Esophagus (tissue), 2 donors: ENCODE results near the gene CELA3B. TPM values are rescaled to one million over a fixed set of nuclear protein-coding genes. Genes with fewer than 3 reads are reported as not detected.
"Not testable (repeated sequence)": the region's sequence is repeated elsewhere in the genome, so short reads cannot be mapped to it uniquely, and the experiment has no call there.

Experiments
- H3K27ac ChIP-seq, 2 donors: one replicate each; pipeline ENCODE4 v1.5.1; 2013; ENCODE audit warnings: low read depth in 2 of 2, mild to moderate bottlenecking in 2 of 2, inconsistent platforms in 1 of 2, low read length in 1 of 2, moderate library complexity in 1 of 2
- H3K27me3 ChIP-seq, 2 donors: one replicate each; pipeline ENCODE4 v1.6.1; 2013; ENCODE audit warnings: low read length in 2 of 2, control low read depth in 1 of 2, mild to moderate bottlenecking in 1 of 2; ENCODE audit not compliant: insufficient read depth in 2 of 2, control insufficient read depth in 1 of 2
- H3K36me3 ChIP-seq, 2 donors: one replicate each; pipeline ENCODE4 v1.6.1; 2013; ENCODE audit warnings: low read length in 1 of 2; ENCODE audit not compliant: control insufficient read depth in 2 of 2, insufficient read depth in 2 of 2
- H3K4me1 ChIP-seq, 2 donors: one replicate each; pipeline ENCODE4 v1.6.1; 2013; ENCODE audit warnings: low read length in 1 of 2; ENCODE audit not compliant: control insufficient read depth in 2 of 2, insufficient read depth in 2 of 2
- H3K4me3 ChIP-seq, 2 donors: one replicate each; pipeline ENCODE4 v1.5.1; 2013; ENCODE audit warnings: low read length in 2 of 2, mild to moderate bottlenecking in 2 of 2, low read depth in 1 of 2, moderate library complexity in 1 of 2
- H3K9me3 ChIP-seq, 2 donors: one replicate each; pipeline ENCODE4 v1.6.1; 2013; ENCODE audit warnings: mild to moderate bottlenecking in 2 of 2, low read depth in 1 of 2, low read length in 1 of 2, moderate library complexity in 1 of 2; ENCODE audit not compliant: control insufficient read depth in 2 of 2, insufficient read depth in 1 of 2
- WGBS, 2 donors: extraction: QIAGEN DNeasy Blood & Tissue Kit; methylation state at CpG; one replicate each; pipeline ENCODE4 v1.1.7; 2013; 5-methylcytosine and 5-hydroxymethylcytosine counted together
- polyA plus RNA-seq, 2 donors: library from polyadenylated mRNA; stranded (reverse); fragments of 200-250 nt; gene quantifications; one replicate each; pipeline ENCODE4 v1.2.3, GENCODE V29; 2013
- donor health status: healthy with polysubstance abuse.
- donor health status: Bipolar disorder and iron deficiency.

CELA3B gene
- polyA plus RNA-seq, 2 donors = 0.18 to 1.1 TPM

DNA sequence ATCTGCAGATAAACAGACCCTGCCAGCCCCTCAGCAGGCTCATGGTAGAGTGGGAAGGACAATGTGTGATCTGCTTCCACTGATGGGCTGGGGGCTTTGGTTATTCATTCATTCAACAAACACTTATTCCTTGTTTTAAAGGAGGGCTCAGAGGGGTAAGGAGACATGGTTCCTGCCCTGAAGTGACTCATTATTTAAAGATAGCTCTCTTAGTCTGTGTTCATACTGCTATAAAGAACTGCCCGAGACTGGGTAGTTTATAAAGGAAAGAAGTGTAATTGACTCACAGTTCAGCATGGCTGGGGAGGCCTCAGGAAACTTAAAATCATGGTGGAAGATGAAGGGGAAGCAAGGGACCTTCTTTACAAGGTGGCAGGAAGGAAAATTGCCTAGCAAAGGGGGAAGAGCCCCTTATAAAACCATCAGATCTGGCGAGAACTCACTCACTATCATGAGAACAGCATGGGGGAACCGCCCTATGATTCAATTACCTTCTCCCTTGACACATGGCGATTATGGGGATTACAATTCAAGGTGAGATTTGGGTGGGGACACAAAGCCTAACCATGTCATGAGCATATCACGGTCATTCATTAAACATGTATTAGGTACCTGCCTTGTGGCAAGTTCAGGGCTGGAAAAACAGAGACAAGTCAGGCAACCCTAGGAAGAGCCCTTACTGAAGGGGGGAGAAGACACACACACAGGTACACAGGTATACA, 13.0 kb downstream of the CELA3B start:
- H3K27ac ChIP-seq, H3K4me3 ChIP-seq, H3K9me3 ChIP-seq, H3K27me3 ChIP-seq, H3K36me3 ChIP-seq, H3K4me1 ChIP-seq: not testable (repeated sequence)
- 33 to 64% methylated on average over 2 of the region's 5 CpGs for WGBS, 2 donors

DNA sequence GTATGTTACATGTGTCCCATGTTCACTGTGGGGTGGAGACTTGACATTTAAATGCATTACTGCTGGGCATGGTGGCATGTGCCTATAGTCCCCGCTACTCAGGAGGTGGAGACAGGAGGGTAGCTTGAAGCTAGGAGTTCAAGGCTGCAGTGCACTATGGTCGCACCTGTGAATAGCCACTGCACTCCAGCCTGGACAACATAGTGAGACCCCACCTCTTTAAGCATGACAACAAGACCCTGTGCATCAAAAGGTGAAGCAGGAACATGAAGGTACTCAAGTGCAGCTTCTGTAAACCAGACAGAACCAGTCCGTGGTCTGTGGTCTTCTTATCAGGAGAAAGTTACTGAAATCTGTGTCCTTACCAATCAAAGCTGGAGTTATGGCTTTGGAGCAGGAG, 15.4 kb downstream of the CELA3B start:
- H3K36me3 ChIP-seq, H3K4me3 ChIP-seq, H3K27me3 ChIP-seq, H3K9me3 ChIP-seq, H3K4me1 ChIP-seq, H3K27ac ChIP-seq: not testable (repeated sequence)
- WGBS, 2 donors = 79 to 85% methylated on average over 2 to 3 of the region's 3 CpGs

DNA sequence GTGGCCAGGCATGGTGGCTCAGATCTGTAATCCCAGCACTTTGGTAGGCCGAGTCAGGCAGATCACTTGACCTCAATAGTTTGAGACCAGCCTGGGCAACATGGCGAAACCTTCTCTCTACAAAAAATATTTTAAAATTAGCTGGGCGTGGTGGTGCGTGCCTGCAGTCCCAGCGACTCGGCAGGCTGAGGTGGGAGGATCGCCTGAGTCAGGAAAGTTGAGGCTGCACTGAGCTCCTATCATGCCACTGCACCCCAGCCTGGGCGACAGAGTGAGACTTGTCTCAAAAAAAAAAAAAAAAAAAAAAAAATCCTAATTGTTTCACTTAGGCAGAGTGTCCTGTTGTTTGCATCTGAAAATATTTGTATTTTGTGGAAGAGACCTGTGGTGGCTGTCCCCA, 17.9 kb downstream of the CELA3B start:
- not testable (repeated sequence) for H3K4me1 ChIP-seq, H3K4me3 ChIP-seq, H3K9me3 ChIP-seq, H3K27ac ChIP-seq, H3K36me3 ChIP-seq, H3K27me3 ChIP-seq
- 89 to 90% methylated on average over 8 of the region's 8 CpGs for WGBS, 2 donors

DNA sequence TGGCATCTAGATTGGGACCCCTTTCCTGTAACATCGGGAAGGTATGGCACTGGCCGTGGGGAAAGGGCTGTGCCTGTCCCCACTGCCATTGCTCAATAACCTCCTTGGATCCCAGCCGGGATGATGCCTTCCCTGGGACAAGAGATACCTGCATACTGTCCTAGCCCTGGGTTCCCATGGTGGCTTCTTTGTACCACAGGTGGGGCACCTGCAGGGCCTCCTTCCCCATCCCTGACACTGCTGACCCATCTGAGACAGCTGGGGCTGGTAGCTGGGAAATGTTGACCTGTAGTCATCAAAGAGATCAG, 19.8 kb downstream of the CELA3B start:
- not testable (repeated sequence) for H3K4me1 ChIP-seq, H3K27me3 ChIP-seq, H3K4me3 ChIP-seq, H3K27ac ChIP-seq, H3K9me3 ChIP-seq, H3K36me3 ChIP-seq
- WGBS, 2 donors = 77 to 83% methylated on average over 3 of the region's 3 CpGs

DNA sequence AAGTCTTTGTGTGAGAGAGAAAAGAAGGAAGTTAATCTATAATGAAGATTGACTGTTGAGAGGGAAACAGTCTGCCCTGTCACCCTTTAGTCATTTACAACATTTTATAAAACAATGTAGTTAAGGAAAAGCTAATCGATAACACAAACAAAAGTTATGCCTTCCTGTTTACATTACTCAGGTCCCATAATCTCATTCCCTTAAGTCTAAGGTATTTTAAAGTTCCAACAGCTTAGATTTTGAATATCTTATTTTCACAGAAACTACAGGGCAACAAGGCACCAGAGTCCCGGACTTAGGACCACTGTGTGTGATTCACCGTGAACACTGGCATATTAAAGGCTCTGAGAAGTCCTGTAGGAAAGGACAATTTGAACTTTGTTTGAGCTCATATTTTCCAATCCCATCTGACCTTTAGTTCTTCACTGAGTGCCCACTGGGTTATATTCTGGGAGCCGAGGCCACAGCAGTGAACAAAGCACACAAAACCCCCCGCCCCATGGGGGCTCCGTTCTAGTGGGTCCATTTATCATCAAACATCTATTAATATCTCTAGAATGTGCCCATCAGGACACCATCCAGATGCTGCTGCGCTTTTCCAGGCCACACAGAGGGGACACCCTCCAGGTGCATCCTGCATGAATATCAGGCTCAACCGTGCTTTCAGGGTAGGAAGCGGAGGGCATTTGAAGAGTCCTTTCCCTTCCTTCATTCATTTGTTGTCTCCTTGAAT, 21.2 kb downstream of the CELA3B start:
- WGBS, 2 donors = 46 to 63% methylated on average over 9 of the region's 9 CpGs
- H3K36me3 ChIP-seq, H3K27ac ChIP-seq, H3K4me3 ChIP-seq, H3K4me1 ChIP-seq, H3K9me3 ChIP-seq, H3K27me3 ChIP-seq: not testable (repeated sequence)

DNA sequence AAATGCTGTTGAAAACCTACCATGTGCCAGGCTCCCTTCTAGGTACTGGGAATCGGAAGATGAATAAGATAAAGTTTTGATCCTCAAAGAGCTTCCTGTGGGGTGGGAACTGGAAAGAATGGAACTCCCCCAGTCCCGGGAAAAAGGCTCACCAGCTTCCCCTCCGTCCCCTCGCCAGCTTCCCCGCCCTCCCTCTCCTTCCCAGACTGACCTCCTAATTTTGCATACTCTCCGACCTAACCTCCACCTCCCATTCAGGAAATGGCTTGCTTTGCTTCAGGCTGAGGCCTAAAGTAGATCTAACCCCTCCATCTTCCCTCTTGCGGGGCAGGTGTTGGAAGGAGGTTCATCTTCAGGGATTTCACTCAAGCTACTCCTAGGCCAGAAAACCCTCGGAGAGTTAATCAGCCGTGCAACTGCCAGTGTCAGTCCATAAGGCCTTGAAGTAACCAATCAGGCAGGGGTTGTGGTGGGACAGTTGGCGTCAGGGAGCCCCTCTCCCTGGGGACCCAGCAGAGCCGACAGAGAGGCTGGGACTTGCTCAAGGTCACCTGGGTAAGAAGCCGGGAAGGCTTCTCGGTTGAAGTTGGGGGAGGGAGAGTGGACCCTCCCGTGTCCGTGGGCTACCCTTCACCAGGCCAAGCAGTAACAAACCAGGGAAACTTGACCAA, 21.9 kb downstream of the CELA3B start:
- not testable (repeated sequence) for H3K27me3 ChIP-seq, H3K4me3 ChIP-seq, H3K36me3 ChIP-seq, H3K4me1 ChIP-seq, H3K27ac ChIP-seq, H3K9me3 ChIP-seq
- WGBS, 2 donors = 68 to 78% methylated on average over 14 to 15 of the region's 15 CpGs

DNA sequence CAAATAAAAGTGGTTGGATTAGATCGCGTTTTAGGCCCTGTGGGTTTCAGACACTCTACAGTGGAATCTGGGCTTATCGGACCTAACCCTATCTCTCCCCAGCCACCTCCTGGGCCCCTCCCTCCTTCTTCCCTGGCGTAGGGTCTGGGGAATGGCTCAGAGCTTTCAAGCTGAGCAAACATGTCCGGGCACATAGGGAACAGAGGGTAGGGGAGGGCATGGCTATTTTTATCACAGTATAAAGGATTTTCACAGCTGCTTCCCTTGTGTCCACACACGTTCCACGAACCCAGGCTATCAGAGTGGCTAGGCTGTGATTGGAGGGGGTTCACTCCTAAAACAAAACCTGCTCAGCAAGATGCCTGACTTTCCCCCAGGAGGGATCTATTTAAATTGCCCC, 22.8 kb downstream of the CELA3B start:
- not testable (repeated sequence) for H3K4me1 ChIP-seq, H3K9me3 ChIP-seq, H3K4me3 ChIP-seq, H3K27ac ChIP-seq, H3K27me3 ChIP-seq, H3K36me3 ChIP-seq
- 35 to 46% methylated on average over 7 of the region's 7 CpGs for WGBS, 2 donors

DNA sequence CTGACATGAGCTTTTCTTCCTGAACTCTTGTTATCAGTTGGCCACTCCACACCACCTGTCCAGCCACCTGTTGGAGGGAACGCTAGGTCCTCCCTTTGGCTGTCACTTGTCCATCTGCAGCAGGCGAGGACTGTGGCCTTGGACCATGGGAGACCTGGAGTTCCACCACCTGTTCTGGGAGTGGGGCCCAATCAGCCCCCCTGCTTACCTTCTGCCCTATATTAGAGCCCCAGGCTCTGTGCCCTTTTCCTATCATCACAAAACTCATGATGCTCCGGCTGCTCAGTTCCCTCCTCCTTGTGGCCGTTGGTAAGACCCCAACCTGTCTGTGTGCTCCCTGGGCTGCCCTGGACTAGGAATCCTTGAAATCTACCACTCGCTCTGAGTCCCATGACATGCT, 24.6 kb downstream of the CELA3B start, which contains the start of gene CELA3A:
CELA3A (plus strand) TSS at position 249 of the 400 bp plus-strand sequence; CDS start at position 267, 18 bp downstream.
- 68 to 80% methylated on average over 5 of the region's 5 CpGs for WGBS, 2 donors
- Histone ChIP-seq H3K4me1 (no peaks in the 10 kb centered on the region), H3K27ac (no peak within 1 kb of the TSS)

DNA sequence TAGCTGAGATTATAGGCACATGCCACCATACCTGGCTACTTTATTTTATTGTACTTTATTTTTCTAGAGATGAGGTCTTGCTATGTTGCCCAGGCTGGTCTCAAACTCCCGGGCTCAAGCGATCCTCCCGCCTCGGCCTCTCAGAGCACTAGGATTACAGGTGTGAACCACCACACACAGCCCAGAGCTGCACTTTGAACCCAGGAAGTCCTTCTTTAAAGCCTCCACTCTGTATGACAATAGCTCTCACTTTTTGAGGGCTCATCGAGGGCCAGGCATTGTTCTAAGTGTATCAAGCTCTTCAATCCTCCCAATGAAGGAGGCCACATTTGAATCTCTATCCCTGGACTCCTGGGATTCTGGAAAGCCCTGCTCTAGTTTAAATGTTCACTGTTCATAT, 25.6 kb downstream of the CELA3B start:
- not testable (repeated sequence) for H3K27ac ChIP-seq, H3K27me3 ChIP-seq, H3K36me3 ChIP-seq, H3K4me3 ChIP-seq, H3K4me1 ChIP-seq, H3K9me3 ChIP-seq
- WGBS, 2 donors = 69 to 80% methylated on average over 5 of the region's 5 CpGs

More for the DNA sequence above, 24.6 kb downstream of the CELA3B start, which contains the start of gene CELA3A:
- H3K27me3 ChIP-seq = no peaks in the 10 kb centered on the region
- no peaks in the 10 kb centered on the region for H3K9me3 ChIP-seq
- no peaks in the 10 kb centered on the region for H3K36me3 ChIP-seq
- H3K4me3 ChIP-seq = no peak within 1 kb of the TSS

DNA sequence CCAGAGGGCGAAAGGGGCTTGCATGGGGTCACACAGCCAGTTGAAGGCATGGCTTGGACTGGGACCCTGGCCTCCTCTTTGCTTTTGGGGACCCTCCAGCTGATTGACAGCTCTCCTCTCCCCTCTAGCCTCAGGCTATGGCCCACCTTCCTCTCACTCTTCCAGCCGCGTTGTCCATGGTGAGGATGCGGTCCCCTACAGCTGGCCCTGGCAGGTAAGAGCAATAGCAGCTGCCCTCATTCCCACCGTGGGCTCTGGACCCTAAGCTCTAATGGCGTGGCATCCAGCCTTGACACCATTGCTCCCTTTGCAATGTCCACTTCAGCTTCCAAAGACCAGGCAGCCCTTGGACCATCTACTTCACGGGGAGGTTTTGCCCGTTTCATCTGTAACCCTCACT, 26.1 kb downstream of the CELA3B start:
- not testable (repeated sequence) for H3K4me1 ChIP-seq, H3K27me3 ChIP-seq, H3K9me3 ChIP-seq, H3K4me3 ChIP-seq, H3K36me3 ChIP-seq, H3K27ac ChIP-seq
- WGBS, 2 donors = 69 to 90% methylated on average over 7 to 8 of the region's 8 CpGs
